H1 (cell line): ENCODE results near the gene PFKFB1. TPM values are rescaled to one million over a fixed set of nuclear protein-coding genes. Genes with fewer than 3 reads are reported as not detected.

ENCODE experiments used
- CTCF ChIA-PET: fragments of 300-600 bp; sonication (Branson Sonifier 250); formaldehyde crosslinking; loops from one replicate; lab custom pipeline; 2021; ENCODE audit not compliant: partially characterized antibody; lab: Charles Lee
- POLR2A ChIA-PET: fragments of 300-600 bp; sonication (Branson Sonifier 250); formaldehyde crosslinking; loops from one replicate; lab custom pipeline; 2021; ENCODE audit warnings: inconsistent platforms; ENCODE audit not compliant: partially characterized antibody; lab: Charles Lee
- DNase-seq, 2 experiments: peaks; one replicate each; pipeline versions ENCODE4 v3.0.0 to v3.0.0-alpha.2; 2010 to 2022; ENCODE audit warnings: low spot score in 2 of 2, low read depth in 1 of 2, mixed read lengths in 1 of 2
- FAIRE-seq: peaks from 2 replicates; lab custom pipeline; 2011; peaks lifted over from hg19 to GRCh38; lab: Jason Lieb, UNC
- H2AFZ ChIP-seq: 2 replicates; pipeline ENCODE4 v1.8.1; 2012; ENCODE audit warnings: low read length, inconsistent platforms
- H2AK5ac ChIP-seq: 2 replicates; pipeline ENCODE4 v1.6.1; 2013; ENCODE audit warnings: low read depth, low read length
- H2BK120ac ChIP-seq: replicated peaks from 2 replicates; pipeline ENCODE3; 2013; ENCODE audit warnings: low read depth, low read length, inconsistent platforms
- H2BK12ac ChIP-seq: 2 replicates; pipeline ENCODE4 v1.6.1; 2013; ENCODE audit warnings: low read depth, low read length
- H2BK15ac ChIP-seq: 2 replicates; pipeline ENCODE4 v1.6.1; 2013; ENCODE audit warnings: low read length
- H2BK20ac ChIP-seq: 2 replicates; pipeline ENCODE4 v1.6.1; 2013; ENCODE audit warnings: low read length
- H2BK5ac ChIP-seq: 2 replicates; pipeline ENCODE4 v1.6.1; 2013; ENCODE audit warnings: low read depth, low read length
- H3K14ac ChIP-seq: 2 replicates; pipeline ENCODE4 v1.6.1; 2013; ENCODE audit warnings: inconsistent platforms; ENCODE audit not compliant: insufficient read length
- H3K18ac ChIP-seq: 2 replicates; pipeline ENCODE4 v1.6.1; 2013; ENCODE audit warnings: low read length; ENCODE audit errors: extremely low read depth
- H3K23ac ChIP-seq: 2 replicates; pipeline ENCODE4 v1.6.1; 2013; ENCODE audit warnings: inconsistent platforms; ENCODE audit not compliant: insufficient read length
- H3K23me2 ChIP-seq: 2 replicates; pipeline ENCODE4 v1.6.1; 2013; ENCODE audit warnings: low read depth, low read length
- H3K27ac ChIP-seq: 2 replicates; pipeline ENCODE4 v1.6.1; 2011; ENCODE audit warnings: low read depth, low read length, inconsistent platforms
- H3K27me3 ChIP-seq, 4 experiments: replicated peaks in 1 of 4; 1 replicate in 1 of 4; 2 replicates in 3 of 4; pipeline versions ENCODE4 v1.6.1 to v1.8.1; 2011 to 2013; ENCODE audit warnings: low read length in 3 of 4, mild to moderate bottlenecking in 3 of 4, inconsistent platforms in 2 of 4, mixed read lengths in 2 of 4, moderate library complexity in 1 of 4; ENCODE audit not compliant: control insufficient read depth in 3 of 4, insufficient read depth in 3 of 4; ENCODE audit errors: extremely low read depth in 1 of 4
- H3K36me3 ChIP-seq, 4 experiments: 2 replicates each; pipeline versions ENCODE4 v1.6.1 to v1.8.1; 2011 to 2013; ENCODE audit warnings: mild to moderate bottlenecking in 4 of 4, low read length in 3 of 4, moderate library complexity in 2 of 4, control low read depth in 1 of 4, inconsistent platforms in 1 of 4; ENCODE audit not compliant: insufficient read depth in 4 of 4, control insufficient read depth in 2 of 4
- H3K4ac ChIP-seq: replicated peaks from 2 replicates; pipeline ENCODE3; 2013; ENCODE audit warnings: low read length, low read depth, mixed read lengths, inconsistent platforms; ENCODE audit not compliant: insufficient read length
- H3K4me1 ChIP-seq, 4 experiments: replicated peaks in 1 of 4; 1 replicate in 1 of 4; 2 replicates in 3 of 4; pipeline versions ENCODE4 v1.6.1 to v1.8.1; 2011 to 2013; ENCODE audit warnings: low read length in 3 of 4, inconsistent platforms in 2 of 4, mixed read lengths in 1 of 4; ENCODE audit not compliant: insufficient read depth in 4 of 4, control insufficient read depth in 3 of 4
- H3K4me2 ChIP-seq, 2 experiments: 2 replicates each; pipeline versions ENCODE4 v1.6.1 to v1.8.1; 2011 to 2013; ENCODE audit warnings: low read depth in 2 of 2, low read length in 2 of 2, control low read depth in 1 of 2, inconsistent platforms in 1 of 2, mild to moderate bottlenecking in 1 of 2; ENCODE audit not compliant: insufficient read depth in 1 of 2
- H3K4me3 ChIP-seq, 4 experiments: fragments of 200-600, 300-600 bp in 1 of 4; sonication (generic), shearing (Covaris generic), sonication (Bioruptor Twin) in 1 of 4; 2 replicates each; pipeline versions ENCODE4 v1.5.1 to v1.8.1; 2011 to 2016; ENCODE audit warnings: low read length in 4 of 4, low read depth in 3 of 4, control low read depth in 2 of 4, inconsistent platforms in 2 of 4, mild to moderate bottlenecking in 2 of 4, mixed read lengths in 1 of 4, moderate library complexity in 1 of 4; ENCODE audit not compliant: insufficient read depth in 2 of 4; ENCODE audit errors: extremely low read depth in 1 of 4
- H3K56ac ChIP-seq: replicated peaks from 2 replicates; pipeline ENCODE3; 2013; ENCODE audit warnings: low read depth, mild to moderate bottlenecking, mixed read lengths, low read length, inconsistent platforms; ENCODE audit not compliant: insufficient read length
- H3K79me1 ChIP-seq: 2 replicates; pipeline ENCODE4 v1.6.1; 2013; ENCODE audit warnings: low read depth, low read length, control low read depth
- H3K79me2 ChIP-seq, 2 experiments: 2 replicates each; pipeline versions ENCODE4 v1.6.1 to v1.8.1; 2012 to 2013; ENCODE audit warnings: low read length in 2 of 2, mild to moderate bottlenecking in 2 of 2, inconsistent platforms in 1 of 2; ENCODE audit not compliant: insufficient read depth in 2 of 2, control insufficient read depth in 1 of 2
- H3K9ac ChIP-seq, 4 experiments: replicated peaks in 1 of 4; 1 replicate in 1 of 4; 2 replicates in 3 of 4; pipeline versions ENCODE4 v1.6.1 to v1.8.1; 2011 to 2013; ENCODE audit warnings: low read depth in 3 of 4, low read length in 3 of 4, control low read depth in 2 of 4, mild to moderate bottlenecking in 2 of 4, moderate library complexity in 2 of 4, inconsistent platforms in 1 of 4; ENCODE audit errors: extremely low read depth in 1 of 4
- H3K9me3 ChIP-seq, 2 experiments: 2 replicates each; pipeline versions ENCODE4 v1.6.1 to v1.8.1; 2012 to 2013; ENCODE audit warnings: mild to moderate bottlenecking in 2 of 2, moderate library complexity in 2 of 2, control low read depth in 1 of 2, inconsistent platforms in 1 of 2, low read depth in 1 of 2, low read length in 1 of 2, mixed read lengths in 1 of 2; ENCODE audit not compliant: insufficient read depth in 2 of 2
- H4K20me1 ChIP-seq, 2 experiments: replicated peaks in 1 of 2; 2 replicates each; pipeline versions ENCODE3 to v1.8.1; 2011 to 2013; ENCODE audit warnings: inconsistent platforms in 2 of 2, low read length in 2 of 2, mild to moderate bottlenecking in 1 of 2; ENCODE audit not compliant: insufficient read depth in 2 of 2, control insufficient read depth in 1 of 2
- H4K5ac ChIP-seq: 2 replicates; pipeline ENCODE4 v1.6.1; 2013; ENCODE audit warnings: low read length, low read depth, mixed read lengths, inconsistent platforms; ENCODE audit not compliant: insufficient read length
- H4K8ac ChIP-seq: 2 replicates; pipeline ENCODE4 v1.8.0; 2013; ENCODE audit warnings: mild to moderate bottlenecking, moderate library complexity, low read length, inconsistent platforms; ENCODE audit not compliant: insufficient read depth; ENCODE audit errors: extremely low read depth
- H4K91ac ChIP-seq: replicated peaks from 2 replicates; pipeline ENCODE3; 2013; ENCODE audit warnings: low read length, mixed read lengths, inconsistent platforms; ENCODE audit not compliant: insufficient read length
- BACH1 ChIP-seq: IDR thresholded peaks from 2 replicates; pipeline ENCODE4 v1.6.1; 2012; ENCODE audit warnings: low read length, improper control_type of control experiment
- BRCA1 ChIP-seq: IDR thresholded peaks from 2 replicates; pipeline ENCODE4 v1.6.1; 2012; ENCODE audit warnings: low read depth, low read length, improper control_type of control experiment
- EZH2 ChIP-seq: fragments of 200-600 bp; sonication (generic); IDR thresholded peaks from 2 replicates; pipeline ENCODE4 v1.7.1; 2012; ENCODE audit warnings: low read depth, mild to moderate bottlenecking, moderate library complexity, low read length, inconsistent platforms; ENCODE audit not compliant: severe bottlenecking
- FOSL1 ChIP-seq: IDR thresholded peaks from 2 replicates; pipeline ENCODE4 v1.6.1; 2011; ENCODE audit warnings: mild to moderate bottlenecking, low read depth, low read length, moderate library complexity; ENCODE audit not compliant: insufficient read depth
- POLR2A ChIP-seq, 2 experiments: IDR thresholded peaks; 1 replicate in 1 of 2; 2 replicates in 1 of 2; pipeline ENCODE4 v1.6.1; 2011; ENCODE audit warnings: low read depth in 2 of 2, low read length in 2 of 2, mild to moderate bottlenecking in 2 of 2; ENCODE audit errors: control extremely low read depth in 1 of 2
- SAP30 ChIP-seq: fragments of 300-600 bp; sonication (generic); IDR thresholded peaks from 2 replicates; pipeline ENCODE4 v1.7.1; 2012; ENCODE audit warnings: low read length, moderate library complexity, mild to moderate bottlenecking, inconsistent platforms; ENCODE audit not compliant: insufficient read depth, insufficient replicate concordance
- WGBS, 2 experiments: shearing (Covaris generic) in 1 of 2; methylation state at CpG; one replicate each; pipeline versions ENCODE4 v1.1.6 to v1.1.7; 2013 to 2015; ENCODE audit warnings: low lambda C conversion rate in 2 of 2, mixed read lengths in 2 of 2, inconsistent platforms in 1 of 2, low coverage in 1 of 2, missing lambda C conversion rate in 1 of 2; ENCODE audit not compliant: insufficient replicate concordance in 2 of 2, insufficient coverage in 1 of 2, insufficient read length in 1 of 2; ENCODE audit errors: extremely low coverage in 1 of 2, missing lambda C conversion rate in 1 of 2; 5-methylcytosine and 5-hydroxymethylcytosine counted together
- polyA plus RNA-seq, 7 experiments: library from polyadenylated mRNA; depleted of rRNA in 3 of 7; stranded (reverse) in 5 of 7; unstranded in 2 of 7; fragments of >200 nt in 5 of 7; fragments of 200-250 nt in 2 of 7; gene quantifications; 1 replicate in 5 of 7; 2 replicates in 1 of 7; 4 replicates in 1 of 7; pipeline versions ENCODE4 v1.2.1 to v1.2.3, GENCODE V29; 2011 to 2013; ENCODE audit warnings: missing spikeins in 2 of 7, mixed read lengths in 2 of 7
- total RNA-seq: library from RNA; stranded (reverse); fragmentation: NEBNext Ultra II Directional; extraction: Animal tissue kit (Norgen Biotek cat#: 25700); gene quantifications from 2 replicates; pipeline ENCODE4 v1.2.1, GENCODE V29; 2021

PFKFB1 gene
- total and polyA plus RNA-seq, 2 of the 8 experiments (the other 6 are each of a cell fraction or from before 2014, with no cell fraction given) = 0.26 to 0.30 TPM

DNA sequence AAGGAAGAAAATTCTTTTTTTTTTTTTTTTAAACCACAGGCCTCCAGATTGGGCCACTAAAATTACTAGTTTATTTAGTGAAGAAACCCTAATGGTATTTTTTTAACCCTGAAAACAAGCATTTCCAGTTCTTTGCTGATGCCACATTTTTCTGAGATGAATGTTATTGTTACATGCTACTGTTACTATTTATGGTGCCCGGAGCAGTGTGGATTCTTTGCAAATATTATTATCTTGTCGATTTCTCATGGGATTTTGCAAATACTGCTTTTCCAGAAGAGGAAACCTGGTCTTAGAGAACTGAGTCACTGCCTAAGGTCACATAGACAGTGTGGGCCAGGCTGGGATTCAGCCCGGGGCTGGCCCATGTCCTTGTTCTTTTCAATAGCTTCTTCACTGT is 45.5 kb upstream of the PFKFB1 start:
- H4K5ac ChIP-seq = no peak overlapping the region
- H3K79me2 ChIP-seq = no peaks in the 10 kb centered on the region
- no peak overlapping the region for H2AK5ac ChIP-seq
- peaks cover 0 to 4% of the 10 kb centered on the region in 2 experiments; a peak in 2 of 4 replicates for H3K9me3 ChIP-seq
- H3K23ac ChIP-seq = no peak overlapping the region
- DNase-seq = no peak
- no peak overlapping the region for H3K4me3 ChIP-seq
- H2BK5ac ChIP-seq = no peak overlapping the region
- H2AFZ ChIP-seq = no peak overlapping the region
- H4K8ac ChIP-seq = no peak overlapping the region
- H3K9ac ChIP-seq = no peak overlapping the region
- H3K4ac ChIP-seq = no peak overlapping the region
- no peak overlapping the region for H4K91ac ChIP-seq
- no peak for FAIRE-seq
- 87% methylated on average over 3 of the region's 3 CpGs; no CpG with 5 or more reads in 1 of the 2 experiments for WGBS, 2 experiments
- H3K18ac ChIP-seq = no peak overlapping the region
- no peak overlapping the region for H3K56ac ChIP-seq
- no peak overlapping the region for H3K27ac ChIP-seq
- TF ChIP-seq BACH1 = no peak
- TF ChIP-seq EZH2 = no peak
- TF ChIP-seq SAP30 = no peak
- TF ChIP-seq FOSL1 = no peak
- no peak for TF ChIP-seq POLR2A (IDR thresholded peaks at IDR 0.05; ENCODE audit: control extremely low read depth in 1 of 2, low read depth in 2 of 2, low read length in 2 of 2)
- TF ChIP-seq BRCA1 = no peak
- TF ChIP-seq, all 59 proteins: peak for 0
- Histone ChIP-seq H2BK15ac (no peak overlapping the region), H2BK12ac (no peak overlapping the region), H3K27me3 (no peaks in the 10 kb centered on the region), H3K14ac (no peak overlapping the region), H3K4me2 (no peak overlapping the region), H2BK120ac (no peak overlapping the region), H3K4me1 (no peaks in the 10 kb centered on the region), H3K79me1 (no peaks in the 10 kb centered on the region), H4K20me1 (no peaks in the 10 kb centered on the region), H2BK20ac (no peak overlapping the region), H3K23me2 (no peaks in the 10 kb centered on the region), H3K36me3 (no peaks in the 10 kb centered on the region)
- CTCF ChIA-PET = no interaction called here
- POLR2A ChIA-PET = no interaction called here
